ENCODE data around the gene SLC38A4. TPM values are rescaled to one million over a fixed set of nuclear protein-coding genes. Genes with fewer than 3 reads are reported as not detected.

The SLC38A4 gene
- total and polyA plus RNA-seq, 2 experiments from 2014 or later: 6.2 to 12.5 TPM

- Mint-ChIP-seq H3K36me3 (ENCODE audit: low read depth) (peaks cover 5% of the 10 kb centered on the region; the same call in 2 of the 3 replicates), H3K4me1 (peaks cover 8% of the 10 kb centered on the region), H3K9me3 (peaks cover 5% of the 10 kb centered on the region), H3K27ac (no peak overlapping the region), H3K4me3 (no peak overlapping the region), H3K27me3 (ENCODE audit: insufficient read depth, low read depth, poor library complexity) (no peaks in the 10 kb centered on the region)
- no peaks in the 10 kb centered on the region for H3K27me3 ChIP-seq (ENCODE audit: insufficient read depth)
- TF ChIP-seq ZNF331 (CRISPR knock-in tag; IDR thresholded peaks at IDR 0.05; ENCODE audit: low read depth): no peak
- no peak for TF ChIP-seq JUNB (IDR thresholded peaks at IDR 0.05; ENCODE audit: unreplicated experiment)
- TF ChIP-seq POLR2AphosphoS5 (IDR thresholded peaks at IDR 0.05; ENCODE audit: low read depth): no peak
- no peak for TF ChIP-seq NANOG (IDR thresholded peaks at IDR 0.05; ENCODE audit: borderline replicate concordance)
- no peaks in the 10 kb centered on the region for H3K79me2 ChIP-seq (replicated peaks; ENCODE audit: insufficient read depth)
- no peaks in the 10 kb centered on the region for H3F3A ChIP-seq (replicated peaks; ENCODE audit: low read depth)
- no peak overlapping the region for H3K27ac ChIP-seq (ENCODE audit: low read depth)
- DNase-seq (ENCODE audit: low spot score): no peak
- no peaks in the 10 kb centered on the region for H4K20me1 ChIP-seq (replicated peaks; ENCODE audit: insufficient read depth)
- no peak overlapping the region for H2AFZ ChIP-seq
- no peak overlapping the region for H3K4me3 ChIP-seq
- no peak overlapping the region for H3K4me2 ChIP-seq
- H3K9me2 ChIP-seq (ENCODE audit: insufficient read depth): no peaks in the 10 kb centered on the region
- no peak for ATAC-seq
- no peaks in the 10 kb centered on the region for H3K4me1 ChIP-seq (ENCODE audit: insufficient read depth)
- H3K36me3 ChIP-seq (ENCODE audit: insufficient read depth): no peaks in the 10 kb centered on the region
Observed at GRCh38 chr12:46794593-46795190, 31.1 kb downstream of the SLC38A4 start.

GRCh38 chr12:46792925-46793324 is 32.9 kb downstream of the SLC38A4 start:
- H3K27ac ChIP-seq (ENCODE audit: low read depth): no peak overlapping the region
- peaks cover 5% of the 10 kb centered on the region for H3K9me3 Mint-ChIP-seq
- ATAC-seq: no peak
- H3K27me3 ChIP-seq (ENCODE audit: insufficient read depth): no peaks in the 10 kb centered on the region
- H4K20me1 ChIP-seq (replicated peaks; ENCODE audit: insufficient read depth): no peaks in the 10 kb centered on the region
- H3K36me3 Mint-ChIP-seq (ENCODE audit: low read depth): peaks cover 5% of the 10 kb centered on the region; the same call in 1 of the 3 replicates
- no peaks in the 10 kb centered on the region for H3K9me2 ChIP-seq (ENCODE audit: insufficient read depth)
- no peak overlapping the region for H3K4me3 Mint-ChIP-seq
- no peaks in the 10 kb centered on the region for H3K27me3 Mint-ChIP-seq (ENCODE audit: insufficient read depth, low read depth, poor library complexity)
- no peak overlapping the region for H3K4me2 ChIP-seq
- no peaks in the 10 kb centered on the region for H3K79me2 ChIP-seq (replicated peaks; ENCODE audit: insufficient read depth)
- no peak overlapping the region for H2AFZ ChIP-seq
- peaks cover 8% of the 10 kb centered on the region for H3K4me1 Mint-ChIP-seq
- no peaks in the 10 kb centered on the region for H3K4me1 ChIP-seq (ENCODE audit: insufficient read depth)
- no peaks in the 10 kb centered on the region for H3K36me3 ChIP-seq (ENCODE audit: insufficient read depth)
- H3K4me3 ChIP-seq: no peak overlapping the region
- TF ChIP-seq STAT1 (IDR thresholded peaks at IDR 0.05; ENCODE audit: unreplicated experiment): no peak
- TF ChIP-seq NANOG (IDR thresholded peaks at IDR 0.05; ENCODE audit: borderline replicate concordance): no peak
- no peak for TF ChIP-seq POLR2AphosphoS5 (IDR thresholded peaks at IDR 0.05; ENCODE audit: low read depth)
- no peak for TF ChIP-seq JUNB (IDR thresholded peaks at IDR 0.05; ENCODE audit: unreplicated experiment)
- no peak for TF ChIP-seq ZNF114 (CRISPR knock-in tag; IDR thresholded peaks at IDR 0.05)
- no peak for TF ChIP-seq EZH2phosphoT487 (IDR thresholded peaks at IDR 0.05; ENCODE audit: unreplicated experiment)
- TF ChIP-seq CREB1 (CRISPR knock-in tag; IDR thresholded peaks at IDR 0.05; ENCODE audit: low read depth): no peak
- TF ChIP-seq EZH2 (IDR thresholded peaks at IDR 0.05; ENCODE audit: low read depth, unreplicated experiment): no peak
- no peak for TF ChIP-seq ETS1 (IDR thresholded peaks at IDR 0.05)
- no peak for TF ChIP-seq ZNF331 (CRISPR knock-in tag; IDR thresholded peaks at IDR 0.05; ENCODE audit: low read depth)
- TF ChIP-seq ZNF462 (CRISPR knock-in tag; IDR thresholded peaks at IDR 0.05): no peak
- no peak for DNase-seq (ENCODE audit: low spot score)
- no peak overlapping the region for H3K27ac Mint-ChIP-seq
- no peaks in the 10 kb centered on the region for H3F3A ChIP-seq (replicated peaks; ENCODE audit: low read depth)
